Suprapubic skin (tissue), 3 donors: ENCODE results near the gene PML.

Experiments used
- POLR2A ChIP-seq, 2 donors: fragments of 450-650 bp; IDR thresholded peaks; one replicate each; pipeline ENCODE4 v1.6.1; 2017; ENCODE audit warnings: antibody characterized with exemption in 2 of 2, mild to moderate bottlenecking in 2 of 2, moderate library complexity in 2 of 2
- TF ChIP-seq, protein P1 (sequence below), 2 donors: fragments of 200-600 bp in 1 of 2; fragments of 450-650 bp in 1 of 2; sonication (generic) in 1 of 2; IDR thresholded peaks; one replicate each; pipeline ENCODE4 v1.5.1; 2016 to 2019; ENCODE audit warnings: antibody characterized with exemption in 2 of 2, mild to moderate bottlenecking in 1 of 2, moderate library complexity in 1 of 2

DNA sequence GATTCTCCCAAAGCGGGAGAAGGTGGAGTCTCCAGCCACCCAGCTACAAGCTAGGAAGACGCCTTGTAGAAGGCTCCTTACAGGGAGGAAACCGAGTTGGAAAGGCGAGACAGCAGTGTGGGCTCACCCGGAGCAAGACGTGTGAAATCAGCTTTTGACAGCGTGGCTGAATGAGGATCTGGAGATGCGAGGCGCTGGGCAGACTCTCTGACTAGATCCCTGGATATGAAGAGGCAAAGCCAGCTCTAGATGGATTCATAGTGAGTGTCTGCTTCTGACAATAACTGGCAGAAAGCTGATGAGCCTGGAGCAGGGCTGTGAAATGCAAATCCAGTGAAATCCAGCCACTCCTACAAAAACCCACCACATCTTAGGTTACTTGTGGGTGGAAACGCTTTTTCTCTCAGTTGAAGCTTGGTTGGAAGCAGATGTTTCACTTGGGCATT lies 46.8 kb downstream of the PML start:
- TF ChIP-seq, protein P1, sequence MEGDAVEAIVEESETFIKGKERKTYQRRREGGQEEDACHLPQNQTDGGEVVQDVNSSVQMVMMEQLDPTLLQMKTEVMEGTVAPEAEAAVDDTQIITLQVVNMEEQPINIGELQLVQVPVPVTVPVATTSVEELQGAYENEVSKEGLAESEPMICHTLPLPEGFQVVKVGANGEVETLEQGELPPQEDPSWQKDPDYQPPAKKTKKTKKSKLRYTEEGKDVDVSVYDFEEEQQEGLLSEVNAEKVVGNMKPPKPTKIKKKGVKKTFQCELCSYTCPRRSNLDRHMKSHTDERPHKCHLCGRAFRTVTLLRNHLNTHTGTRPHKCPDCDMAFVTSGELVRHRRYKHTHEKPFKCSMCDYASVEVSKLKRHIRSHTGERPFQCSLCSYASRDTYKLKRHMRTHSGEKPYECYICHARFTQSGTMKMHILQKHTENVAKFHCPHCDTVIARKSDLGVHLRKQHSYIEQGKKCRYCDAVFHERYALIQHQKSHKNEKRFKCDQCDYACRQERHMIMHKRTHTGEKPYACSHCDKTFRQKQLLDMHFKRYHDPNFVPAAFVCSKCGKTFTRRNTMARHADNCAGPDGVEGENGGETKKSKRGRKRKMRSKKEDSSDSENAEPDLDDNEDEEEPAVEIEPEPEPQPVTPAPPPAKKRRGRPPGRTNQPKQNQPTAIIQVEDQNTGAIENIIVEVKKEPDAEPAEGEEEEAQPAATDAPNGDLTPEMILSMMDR (IDR thresholded peaks at IDR 0.05), result no peak
- no peak for TF ChIP-seq POLR2A (IDR thresholded peaks at IDR 0.05)
